Neutrophil (primary cell): ENCODE measurements around the gene UGT1A5.

Experiments used
- H3K27ac ChIP-seq: fragments of 200-600 bp; sonication (generic); 2 replicates; pipeline ENCODE4 v1.5.1; 2016; ENCODE audit warnings: mild to moderate bottlenecking, moderate library complexity
- H3K27me3 ChIP-seq: fragments of 200-600 bp; sonication (generic); 2 replicates; pipeline ENCODE4 v1.6.0; 2016; ENCODE audit warnings: mild to moderate bottlenecking
- H3K36me3 ChIP-seq: fragments of 200-600 bp; sonication (generic); 2 replicates; pipeline ENCODE4 v1.5.1; 2017
- H3K4me1 ChIP-seq, 2 experiments: fragments of 200-600 bp in 1 of 2; sonication (generic) in 1 of 2; 1 replicate in 1 of 2; 2 replicates in 1 of 2; pipeline versions ENCODE4 v1.5.1 to v1.6.1; 2013 to 2016; ENCODE audit warnings: low read depth in 1 of 2, low read length in 1 of 2, mild to moderate bottlenecking in 1 of 2, moderate library complexity in 1 of 2; ENCODE audit not compliant: control insufficient read depth in 1 of 2, insufficient read depth in 1 of 2
- H3K4me3 ChIP-seq, 2 experiments: fragments of 200-600 bp in 1 of 2; sonication (generic) in 1 of 2; 1 replicate in 1 of 2; 2 replicates in 1 of 2; pipeline ENCODE4 v1.5.1; 2013 to 2016; ENCODE audit warnings: low read depth in 1 of 2, low read length in 1 of 2, mild to moderate bottlenecking in 1 of 2, moderate library complexity in 1 of 2
- H3K9me3 ChIP-seq: fragments of 200-600 bp; sonication (generic); 2 replicates; pipeline ENCODE4 v1.5.1; 2016
- CTCF ChIP-seq: fragments of 200-600 bp; sonication (generic); IDR thresholded peaks from 2 replicates; pipeline ENCODE4 v1.5.1; 2016; ENCODE audit warnings: antibody characterized with exemption

UGT1A5 gene

DNA sequence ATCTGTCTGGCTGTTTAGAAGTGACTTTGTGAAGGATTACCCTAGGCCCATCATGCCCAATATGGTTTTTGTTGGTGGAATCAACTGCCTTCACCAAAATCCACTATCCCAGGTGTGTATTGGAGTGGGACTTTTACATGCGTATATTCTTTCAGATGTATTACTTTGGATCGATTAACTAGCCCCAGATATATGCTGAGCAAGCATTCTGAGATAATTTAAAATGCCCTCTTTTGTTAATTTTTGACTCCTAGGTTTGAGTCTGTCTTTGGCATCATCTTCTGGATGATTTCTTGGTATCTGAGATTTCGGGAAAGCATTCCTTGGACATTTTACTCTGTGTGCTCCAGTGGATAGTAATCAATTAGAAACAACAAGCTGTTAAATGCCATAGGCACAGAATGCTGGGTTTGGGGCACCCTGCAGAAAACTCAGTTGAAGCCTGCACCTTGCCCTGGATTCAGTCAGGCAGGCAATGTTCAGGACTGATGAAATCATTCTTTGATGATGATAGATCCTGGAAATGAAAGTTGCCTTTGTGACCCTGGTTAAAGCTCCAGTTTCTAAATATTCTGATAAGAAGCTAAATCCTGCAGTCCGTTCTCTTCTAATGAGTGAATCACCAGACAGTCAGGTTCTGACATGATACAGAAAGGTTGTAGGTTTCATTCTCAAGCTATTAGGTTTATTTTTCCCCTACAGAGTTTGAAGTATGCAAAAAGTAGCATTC, 48.5 kb downstream of the UGT1A5 start:
- no peak for TF ChIP-seq CTCF
- no peak overlapping the region for H3K27ac ChIP-seq
- peaks cover 13% of the 10 kb centered on the region for H3K27me3 ChIP-seq
- no peaks in the 10 kb centered on the region for H3K36me3 ChIP-seq
- H3K4me3 ChIP-seq = no peak overlapping the region
- no peaks in the 10 kb centered on the region for H3K9me3 ChIP-seq
- H3K4me1 ChIP-seq = no peaks in the 10 kb centered on the region

- H3K4me1 ChIP-seq = no peaks in the 10 kb centered on the region
- peaks cover 13% of the 10 kb centered on the region for H3K27me3 ChIP-seq
- H3K9me3 ChIP-seq = no peaks in the 10 kb centered on the region
- H3K27ac ChIP-seq = no peak overlapping the region
- no peaks in the 10 kb centered on the region for H3K36me3 ChIP-seq
- TF ChIP-seq CTCF = no peak
- H3K4me3 ChIP-seq = no peak overlapping the region
Measured at GRCh38 chr2:233764264-233764663, 51.6 kb downstream of the UGT1A5 start.

DNA sequence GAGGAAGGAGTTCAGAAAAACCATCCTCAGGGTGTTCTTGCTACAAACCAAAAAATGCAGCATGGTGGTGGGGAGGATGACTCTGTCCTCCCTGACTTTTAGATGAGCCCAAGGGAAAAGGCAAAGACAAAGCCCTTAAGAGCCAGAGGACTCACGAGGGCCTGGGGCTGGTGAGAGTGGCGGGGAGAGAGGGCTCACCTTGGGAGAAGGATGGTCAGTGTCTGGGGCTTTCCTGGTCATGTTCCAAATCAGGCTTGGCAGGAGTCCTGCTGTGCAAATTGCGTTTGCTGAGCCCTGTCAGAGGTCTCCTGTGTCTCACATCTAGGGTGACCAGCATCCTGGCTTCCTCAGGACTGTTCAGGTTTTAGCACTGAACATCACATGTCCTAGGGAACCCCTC, 52.1 kb downstream of the UGT1A5 start:
- TF ChIP-seq CTCF = no peak
- Histone ChIP-seq H3K4me1 (no peaks in the 10 kb centered on the region), H3K27me3 (peaks cover 13% of the 10 kb centered on the region), H3K4me3 (no peak overlapping the region), H3K9me3 (no peaks in the 10 kb centered on the region), H3K27ac (no peak overlapping the region), H3K36me3 (no peaks in the 10 kb centered on the region)

- no peaks in the 10 kb centered on the region for H3K9me3 ChIP-seq
- no peaks in the 10 kb centered on the region for H3K4me1 ChIP-seq
- TF ChIP-seq CTCF = no peak
- H3K4me3 ChIP-seq = no peak overlapping the region
- no peak overlapping the region for H3K27ac ChIP-seq
- H3K36me3 ChIP-seq = no peaks in the 10 kb centered on the region
- peaks cover 13% of the 10 kb centered on the region for H3K27me3 ChIP-seq
Measured at GRCh38 chr2:233766416-233766815, 53.7 kb downstream of the UGT1A5 start.

DNA sequence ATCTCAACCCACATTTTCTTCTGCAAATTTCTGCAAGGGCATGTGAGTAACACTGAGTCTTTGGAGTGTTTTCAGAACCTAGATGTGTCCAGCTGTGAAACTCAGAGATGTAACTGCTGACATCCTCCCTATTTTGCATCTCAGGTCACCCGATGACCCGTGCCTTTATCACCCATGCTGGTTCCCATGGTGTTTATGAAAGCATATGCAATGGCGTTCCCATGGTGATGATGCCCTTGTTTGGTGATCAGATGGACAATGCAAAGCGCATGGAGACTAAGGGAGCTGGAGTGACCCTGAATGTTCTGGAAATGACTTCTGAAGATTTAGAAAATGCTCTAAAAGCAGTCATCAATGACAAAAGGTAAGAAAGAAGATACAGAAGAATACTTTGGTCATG, 55.4 kb downstream of the UGT1A5 start:
- Histone ChIP-seq H3K4me3 (no peak overlapping the region), H3K27me3 (peaks cover 13% of the 10 kb centered on the region), H3K4me1 (no peaks in the 10 kb centered on the region), H3K9me3 (no peaks in the 10 kb centered on the region), H3K27ac (no peak overlapping the region), H3K36me3 (no peaks in the 10 kb centered on the region)
- no peak for TF ChIP-seq CTCF
